GM21423 (cell line): ENCODE results near the gene KDM8.
"Not testable (repeated sequence)": the region's sequence is repeated elsewhere in the genome, so short reads cannot be mapped to it uniquely, and the experiment has no call there.

Source experiments
- ATAC-seq: cut with Tn5 transposase; IDR thresholded peaks from one replicate; pipeline ENCODE4 v1.9.1; 2021; ENCODE audit warnings: mild to moderate bottlenecking, moderate library complexity; ENCODE audit not compliant: unreplicated experiment

Gene KDM8

GRCh38 chr16:27190316-27190871 lies 12.9 kb upstream of the KDM8 start:
- no peak for ATAC-seq

DNA sequence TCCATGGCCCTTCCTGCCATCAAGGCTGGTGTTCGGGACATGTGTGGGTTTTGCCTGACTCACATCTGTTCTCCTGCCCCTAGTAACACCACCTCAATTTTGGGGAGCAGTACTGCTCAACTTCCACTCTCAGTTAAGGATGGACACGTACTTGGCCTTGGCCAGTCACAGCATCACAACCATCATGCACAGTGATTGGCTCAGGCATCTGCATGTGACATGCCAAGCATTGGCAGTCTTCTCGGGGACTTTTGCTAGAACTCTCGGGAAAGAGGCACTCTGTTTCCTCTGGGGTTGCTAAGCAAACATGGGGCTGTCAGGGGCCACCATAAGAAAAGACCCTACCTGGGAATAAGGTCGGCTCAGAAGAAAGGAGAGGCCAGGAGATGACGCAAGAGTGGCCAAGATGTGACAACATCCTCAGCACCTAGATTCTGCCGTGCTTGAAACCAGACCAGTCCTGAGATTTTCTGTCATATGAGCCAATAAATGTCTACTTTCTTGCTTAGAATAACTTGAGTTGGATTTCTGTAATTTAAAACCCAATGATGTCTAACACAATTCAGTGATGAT lies 11.9 kb upstream of the KDM8 start:
- no peak for ATAC-seq

DNA sequence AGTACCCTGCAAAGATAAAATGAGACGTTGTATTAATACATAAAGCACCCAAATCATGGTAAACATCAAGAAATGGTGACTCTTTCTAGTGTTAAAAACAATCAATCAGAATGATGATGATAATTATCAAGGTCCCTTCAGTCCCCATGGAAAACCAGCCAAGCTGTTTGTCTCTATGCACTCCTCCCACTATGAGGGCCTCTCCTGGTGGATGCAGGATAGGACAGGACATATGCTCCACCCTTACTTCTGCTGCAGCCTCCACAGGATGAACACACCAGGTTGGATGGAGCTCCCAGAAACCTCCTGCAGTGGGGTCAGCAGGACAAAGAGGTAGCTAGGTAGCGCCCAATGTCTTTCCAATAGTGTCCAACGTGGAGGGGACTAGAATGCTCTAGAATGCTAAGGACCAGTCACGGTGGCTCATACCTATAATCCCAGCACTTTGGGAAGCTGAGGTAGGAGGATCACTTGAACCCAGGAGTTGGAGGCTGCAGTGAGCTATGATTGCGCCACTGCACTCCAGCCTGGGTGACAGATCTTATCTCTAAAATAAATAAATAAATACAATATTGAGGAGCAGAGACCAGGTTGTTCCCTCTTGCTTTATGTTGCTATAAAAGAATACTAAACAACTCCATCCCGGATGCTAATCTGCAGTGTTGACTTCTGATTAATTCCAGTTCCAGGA lies 9.9 kb upstream of the KDM8 start:
- ATAC-seq = no peak

DNA sequence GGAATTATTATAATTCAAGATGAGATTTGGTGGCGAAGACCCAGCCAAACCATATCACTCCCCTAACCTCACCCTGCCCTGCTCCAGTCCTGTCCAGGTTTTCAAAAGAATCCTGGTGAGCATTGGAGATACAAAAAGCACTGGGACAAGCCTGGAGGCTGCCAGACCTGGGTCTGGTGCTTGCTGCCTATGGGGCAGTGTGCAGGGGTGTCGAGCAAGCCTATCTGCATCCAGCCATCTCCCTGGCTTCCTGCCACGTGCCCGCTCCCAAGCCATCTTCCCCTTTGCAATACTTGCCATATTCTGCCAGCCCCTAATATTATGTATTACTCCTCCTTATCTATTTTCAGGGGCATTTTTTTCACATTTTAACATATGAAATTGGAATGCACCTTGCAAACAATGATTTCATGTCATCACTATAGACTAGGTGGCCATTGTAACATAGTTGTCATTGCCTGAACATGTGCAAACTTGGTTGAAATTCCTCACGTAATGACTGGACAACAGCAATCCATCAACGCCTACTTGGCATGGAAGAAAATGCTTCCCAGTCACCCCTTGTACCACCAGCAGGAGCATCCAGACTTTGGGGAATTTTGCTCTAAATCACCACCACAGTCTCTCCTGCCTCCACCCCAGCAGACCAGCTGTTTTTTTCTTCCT lies 8.1 kb upstream of the KDM8 start:
- no peak for ATAC-seq

- ATAC-seq = no peak
Measured at GRCh38 chr16:27195941-27196595, 7.3 kb upstream of the KDM8 start.

- no peak for ATAC-seq
Measured at GRCh38 chr16:27197004-27197403, 6.3 kb upstream of the KDM8 start.

DNA sequence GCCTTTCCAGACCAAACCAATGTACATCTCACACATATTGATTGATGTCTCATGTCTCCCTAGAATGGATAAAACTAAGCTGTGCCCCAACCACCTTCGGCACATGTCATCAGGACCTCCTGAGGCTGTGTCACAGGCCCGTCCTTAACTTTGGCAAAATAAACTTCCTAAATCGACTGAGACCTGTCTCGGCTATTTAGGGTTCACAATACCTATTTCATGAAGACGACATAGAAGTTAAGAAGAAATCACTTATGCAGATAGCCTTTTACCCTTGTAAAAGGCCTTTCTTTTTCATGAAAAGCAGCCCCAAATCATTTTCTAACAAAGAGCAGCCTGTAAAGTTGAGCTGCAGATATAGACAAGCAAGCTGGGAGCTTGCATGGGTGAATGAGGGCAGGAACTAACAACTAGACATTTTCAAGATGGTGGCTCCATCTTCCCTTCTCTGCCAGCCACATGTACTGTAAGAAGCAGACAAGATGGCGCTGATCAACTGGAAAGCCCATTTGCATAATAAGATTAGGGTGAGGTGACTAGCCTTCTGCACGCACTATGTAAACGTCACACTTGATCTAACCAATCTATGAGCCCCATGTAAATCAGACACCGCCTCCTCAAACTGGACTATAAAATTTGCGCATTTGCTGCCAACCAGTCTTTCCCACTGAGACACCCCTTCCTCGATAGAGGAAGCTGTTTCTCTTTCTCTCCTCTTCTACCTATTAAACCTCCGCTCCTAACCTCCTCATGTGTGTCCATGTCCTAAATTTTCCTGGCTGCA lies 4.7 kb upstream of the KDM8 start:
- ATAC-seq = no peak

DNA sequence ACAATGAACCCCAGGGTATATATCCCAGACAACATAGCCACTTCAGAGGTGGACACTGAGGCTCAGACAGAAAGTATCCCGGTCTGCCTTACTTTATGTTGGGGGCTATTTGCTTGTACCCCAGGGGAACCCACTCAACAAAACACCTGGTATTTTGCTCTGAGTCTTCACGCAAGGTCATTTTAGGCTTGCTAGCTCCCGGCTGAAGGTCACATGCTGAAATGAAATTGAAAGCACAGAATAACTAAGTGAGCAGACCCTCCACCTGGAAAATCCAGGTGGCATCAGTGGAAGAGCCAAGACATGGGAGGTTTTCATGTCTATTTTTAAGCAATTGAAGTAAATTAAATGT lies 4.1 kb upstream of the KDM8 start:
- no peak for ATAC-seq

- peak; percentile 31 for ATAC-seq
Measured at GRCh38 chr16:27199736-27200135, 3.6 kb upstream of the KDM8 start.

DNA sequence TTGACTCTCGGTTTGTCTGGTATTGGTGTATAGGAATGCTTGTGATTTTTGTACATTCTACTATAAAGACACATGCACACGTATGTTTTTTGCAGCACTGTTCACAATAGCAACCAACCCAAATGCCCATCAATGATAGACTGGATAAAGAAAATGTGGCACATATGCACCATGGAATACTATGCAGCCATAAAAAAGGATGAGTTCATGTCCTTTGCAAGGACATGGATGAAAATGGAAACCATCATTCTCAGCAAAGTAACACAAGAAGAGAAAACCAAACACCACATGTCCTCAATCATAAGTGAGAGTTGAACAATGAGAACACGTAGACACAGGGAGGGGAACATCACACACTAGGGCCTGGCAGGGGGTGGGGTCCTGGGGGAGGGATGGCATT lies 2.4 kb upstream of the KDM8 start:
- ATAC-seq = not testable (repeated sequence)

DNA sequence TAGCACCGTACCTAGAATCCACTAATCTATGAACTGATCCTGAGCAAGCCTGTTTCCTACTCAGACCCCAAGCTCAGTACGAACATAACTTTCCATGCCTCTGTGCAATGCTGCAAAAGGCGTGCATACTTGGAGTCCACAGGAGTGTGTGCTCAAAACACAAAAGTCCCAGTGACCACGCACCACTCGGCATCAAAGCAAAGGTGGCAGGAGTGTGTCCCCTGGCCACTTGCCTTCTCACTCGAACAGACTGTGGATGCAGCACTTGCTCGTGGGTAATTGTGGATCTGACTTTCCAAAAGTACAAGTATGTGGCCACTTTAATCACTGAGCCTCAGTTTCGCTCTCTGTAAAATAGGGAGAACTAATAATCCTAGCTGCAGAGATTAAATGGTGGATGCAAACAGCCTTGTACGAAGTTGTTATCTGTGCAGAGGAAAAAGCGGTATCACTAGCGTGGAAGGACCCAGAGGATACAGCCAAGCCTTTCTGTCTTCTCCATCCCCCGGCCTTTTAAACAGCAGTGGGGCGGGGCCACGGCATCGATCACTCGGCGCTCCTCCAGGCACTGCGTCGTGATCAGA lies 311 bp upstream of the KDM8 start:
- ATAC-seq = peak; percentile 59

GRCh38 chr16:27204312-27204915 lies 1.1 kb downstream of the KDM8 start:
- ATAC-seq = no peak

- ATAC-seq = no peak
Measured at GRCh38 chr16:27205423-27206065, 2.2 kb downstream of the KDM8 start.

DNA sequence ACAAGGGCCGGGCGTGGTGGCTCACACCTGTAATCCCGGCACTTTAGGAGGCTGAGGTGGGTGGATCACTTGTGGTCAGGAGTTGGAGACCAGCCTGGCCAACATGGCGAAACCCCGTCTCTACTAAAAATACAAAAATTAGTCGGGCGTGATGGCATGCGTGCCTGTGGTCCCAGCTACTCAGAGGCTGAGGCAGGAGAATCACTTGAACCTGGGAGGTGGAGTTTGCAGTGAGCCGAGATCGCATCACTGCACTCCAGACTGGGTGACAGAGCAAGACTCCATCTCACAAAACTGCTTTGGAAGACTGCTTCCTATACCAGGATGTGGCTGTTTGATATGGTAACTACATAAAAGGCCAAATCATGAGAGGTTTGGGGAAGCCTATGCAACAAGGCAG lies 3.8 kb downstream of the KDM8 start:
- ATAC-seq = not testable (repeated sequence)

GRCh38 chr16:27208081-27208680 lies 4.9 kb downstream of the KDM8 start:
- no peak for ATAC-seq

- ATAC-seq = no peak
Measured at GRCh38 chr16:27208796-27209195, 5.5 kb downstream of the KDM8 start.

DNA sequence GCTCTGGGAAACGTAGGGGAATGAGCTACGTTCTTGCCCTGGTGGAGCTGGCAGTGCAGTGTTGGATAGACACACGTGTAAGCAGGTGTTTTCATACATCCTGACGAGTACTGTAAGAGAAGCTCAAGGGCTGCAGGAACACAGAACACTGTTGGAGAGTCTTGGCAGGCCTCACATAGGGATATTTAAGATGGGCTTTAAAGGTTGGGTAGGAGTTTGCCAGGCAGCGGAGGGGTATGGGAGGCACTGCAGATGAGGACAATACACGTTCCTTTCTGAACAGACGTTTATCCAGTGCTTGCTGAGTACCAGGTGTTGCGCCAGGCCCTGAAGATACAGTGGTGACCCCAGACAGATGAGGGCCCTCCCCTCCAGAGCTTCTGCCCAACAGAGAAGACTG lies 6.3 kb downstream of the KDM8 start:
- no peak for ATAC-seq

DNA sequence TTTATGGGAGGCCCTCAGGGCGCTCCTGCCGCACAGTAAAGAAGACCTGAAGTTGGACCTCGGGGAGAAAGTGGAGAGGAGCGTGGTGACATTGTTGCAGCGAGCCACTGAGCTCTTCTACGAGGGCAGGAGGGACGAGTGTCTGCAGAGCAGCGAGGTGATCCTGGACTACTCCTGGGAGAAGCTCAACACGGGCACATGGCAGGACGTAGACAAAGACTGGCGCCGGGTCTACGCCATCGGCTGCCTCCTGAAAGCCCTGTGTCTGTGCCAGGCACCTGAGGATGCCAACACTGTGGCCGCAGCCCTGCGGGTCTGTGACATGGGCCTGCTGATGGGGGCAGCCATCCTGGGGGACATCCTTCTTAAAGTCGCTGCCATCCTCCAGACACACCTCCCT lies 6.8 kb downstream of the KDM8 start:
- no peak for ATAC-seq

DNA sequence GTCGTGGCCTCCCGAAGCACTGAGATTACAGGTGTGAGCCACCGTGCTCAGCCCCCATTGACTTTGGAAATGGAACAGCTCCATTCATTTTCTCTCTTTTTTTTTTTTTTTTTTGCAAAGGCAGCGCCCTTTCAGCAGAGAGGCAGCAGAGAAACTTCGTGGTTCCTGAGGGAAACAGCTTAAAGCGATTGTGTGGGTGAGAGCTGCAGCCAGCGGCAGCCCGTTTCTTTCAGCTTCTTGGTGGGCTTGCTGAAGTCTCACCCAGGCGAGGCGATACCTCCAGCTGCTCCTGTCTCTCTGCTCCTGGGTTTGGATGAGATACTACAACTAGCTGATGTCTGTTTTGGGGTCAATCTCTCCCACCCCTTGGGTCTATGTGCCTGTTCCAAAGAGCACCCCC lies 7.7 kb downstream of the KDM8 start:
- no peak for ATAC-seq
